Fibroblast of skin of scalp (primary cell): ENCODE results near the gene MRTFB. TPM values are rescaled to one million over a fixed set of nuclear protein-coding genes. Genes with fewer than 3 reads are reported as not detected.
"Not testable (repeated sequence)": the region's sequence is repeated elsewhere in the genome, so short reads cannot be mapped to it uniquely, and the experiment has no call there.

ENCODE experiments used
- DNase-seq: peaks from one replicate; pipeline ENCODE4 v3.0.0-alpha.2; 2013
- polyA plus RNA-seq, 2 experiments: library from polyadenylated mRNA; unstranded; fragments of 120-200 nt; gene quantifications; one replicate each; pipeline ENCODE4 v1.2.1, GENCODE V29; 2013; ENCODE audit not compliant: insufficient read length in 2 of 2

MRTFB gene, protein sequence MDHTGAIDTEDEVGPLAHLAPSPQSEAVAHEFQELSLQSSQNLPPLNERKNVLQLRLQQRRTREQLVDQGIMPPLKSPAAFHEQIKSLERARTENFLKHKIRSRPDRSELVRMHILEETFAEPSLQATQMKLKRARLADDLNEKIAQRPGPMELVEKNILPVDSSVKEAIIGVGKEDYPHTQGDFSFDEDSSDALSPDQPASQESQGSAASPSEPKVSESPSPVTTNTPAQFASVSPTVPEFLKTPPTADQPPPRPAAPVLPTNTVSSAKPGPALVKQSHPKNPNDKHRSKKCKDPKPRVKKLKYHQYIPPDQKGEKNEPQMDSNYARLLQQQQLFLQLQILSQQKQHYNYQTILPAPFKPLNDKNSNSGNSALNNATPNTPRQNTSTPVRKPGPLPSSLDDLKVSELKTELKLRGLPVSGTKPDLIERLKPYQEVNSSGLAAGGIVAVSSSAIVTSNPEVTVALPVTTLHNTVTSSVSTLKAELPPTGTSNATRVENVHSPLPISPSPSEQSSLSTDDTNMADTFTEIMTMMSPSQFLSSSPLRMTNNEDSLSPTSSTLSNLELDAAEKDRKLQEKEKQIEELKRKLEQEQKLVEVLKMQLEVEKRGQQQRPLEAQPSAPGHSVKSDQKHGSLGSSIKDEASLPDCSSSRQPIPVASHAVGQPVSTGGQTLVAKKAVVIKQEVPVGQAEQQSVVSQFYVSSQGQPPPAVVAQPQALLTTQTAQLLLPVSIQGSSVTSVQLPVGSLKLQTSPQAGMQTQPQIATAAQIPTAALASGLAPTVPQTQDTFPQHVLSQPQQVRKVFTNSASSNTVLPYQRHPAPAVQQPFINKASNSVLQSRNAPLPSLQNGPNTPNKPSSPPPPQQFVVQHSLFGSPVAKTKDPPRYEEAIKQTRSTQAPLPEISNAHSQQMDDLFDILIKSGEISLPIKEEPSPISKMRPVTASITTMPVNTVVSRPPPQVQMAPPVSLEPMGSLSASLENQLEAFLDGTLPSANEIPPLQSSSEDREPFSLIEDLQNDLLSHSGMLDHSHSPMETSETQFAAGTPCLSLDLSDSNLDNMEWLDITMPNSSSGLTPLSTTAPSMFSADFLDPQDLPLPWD
- polyA plus RNA-seq (2013, experiment 1 of 2; ENCODE audit: insufficient read length), result 8.4 TPM
- 9.5 TPM for polyA plus RNA-seq (2013, experiment 2 of 2; ENCODE audit: insufficient read length)

DNA sequence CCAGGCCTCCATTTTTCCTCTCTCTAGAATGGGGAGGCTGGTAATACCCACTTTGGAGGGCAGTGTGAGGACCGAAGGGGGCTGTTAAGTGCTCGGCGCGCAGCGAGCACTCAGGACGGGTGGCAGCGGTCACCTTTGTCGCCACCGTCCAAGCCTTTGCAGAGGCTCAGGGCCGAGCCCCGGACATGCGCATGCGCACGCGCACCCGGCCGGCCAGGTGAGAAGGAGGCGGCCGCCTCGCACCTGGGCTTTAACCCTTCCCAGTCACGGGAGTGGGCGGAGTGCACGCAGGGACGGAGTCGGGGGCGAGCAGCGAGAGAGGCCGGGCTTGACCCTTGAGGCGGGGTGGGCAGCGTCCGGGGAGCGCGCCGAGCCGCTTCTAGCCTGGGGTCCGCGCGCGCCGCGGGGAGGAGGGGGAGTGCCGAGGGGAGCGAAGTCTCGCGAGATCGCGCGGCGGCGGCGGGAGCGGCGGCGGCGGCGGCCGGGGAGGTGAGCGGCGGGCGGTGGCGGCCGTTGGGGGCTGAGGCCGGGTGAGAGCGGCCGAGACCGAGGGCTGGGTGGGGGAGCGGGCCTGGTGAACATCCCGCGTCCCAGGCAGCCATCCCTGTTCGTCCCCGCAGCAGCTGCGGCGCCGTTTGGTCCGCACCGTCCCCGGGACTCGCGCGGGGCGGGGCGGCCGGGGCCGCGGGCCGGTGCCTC lies at the start of gene MRTFB:
TSS of gene MRTFB (plus strand) at position 443 of the 699 bp plus-strand sequence. CDS start 69,288 bp downstream, outside the sequence.
- DNase-seq, result peak; percentile 74

DNA sequence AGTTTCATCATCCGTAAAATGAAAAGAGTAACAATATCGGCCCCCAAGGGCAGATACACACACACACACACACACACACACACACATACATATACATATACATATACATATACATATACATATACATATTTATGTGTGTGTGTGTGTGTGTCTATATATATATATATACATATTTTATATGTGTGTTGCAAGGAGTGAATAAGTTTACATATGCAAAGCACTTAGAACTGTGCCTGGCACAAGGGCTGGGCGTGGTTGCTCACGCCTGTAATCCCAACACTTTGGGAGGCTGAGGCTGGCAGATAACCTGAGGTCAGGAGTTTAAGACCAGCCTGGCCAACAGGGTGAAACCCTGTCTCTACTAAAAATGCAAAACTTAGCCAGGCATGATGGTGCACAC lies 47.6 kb upstream of the MRTFB start:
- DNase-seq, result not testable (repeated sequence)

DNA sequence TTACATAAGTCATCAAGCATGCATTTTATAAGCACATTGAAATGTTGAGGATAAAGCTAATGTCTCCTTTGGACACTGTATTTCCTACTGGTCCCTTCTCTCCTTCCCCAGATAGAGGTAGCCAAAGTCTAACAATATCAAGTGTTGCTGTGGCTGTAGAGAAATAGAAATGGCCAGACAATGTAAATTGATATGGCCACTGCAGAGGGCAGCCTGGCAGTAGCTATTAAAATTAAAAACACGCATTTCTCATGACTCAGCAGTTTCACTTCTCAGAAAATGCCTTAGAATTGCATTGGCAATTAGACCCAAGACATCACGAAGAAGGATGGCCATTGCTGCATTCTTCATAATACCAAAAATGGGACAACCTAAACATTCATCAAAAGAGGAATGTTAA lies 46.8 kb upstream of the MRTFB start:
- peak; percentile 28 for DNase-seq

DNA sequence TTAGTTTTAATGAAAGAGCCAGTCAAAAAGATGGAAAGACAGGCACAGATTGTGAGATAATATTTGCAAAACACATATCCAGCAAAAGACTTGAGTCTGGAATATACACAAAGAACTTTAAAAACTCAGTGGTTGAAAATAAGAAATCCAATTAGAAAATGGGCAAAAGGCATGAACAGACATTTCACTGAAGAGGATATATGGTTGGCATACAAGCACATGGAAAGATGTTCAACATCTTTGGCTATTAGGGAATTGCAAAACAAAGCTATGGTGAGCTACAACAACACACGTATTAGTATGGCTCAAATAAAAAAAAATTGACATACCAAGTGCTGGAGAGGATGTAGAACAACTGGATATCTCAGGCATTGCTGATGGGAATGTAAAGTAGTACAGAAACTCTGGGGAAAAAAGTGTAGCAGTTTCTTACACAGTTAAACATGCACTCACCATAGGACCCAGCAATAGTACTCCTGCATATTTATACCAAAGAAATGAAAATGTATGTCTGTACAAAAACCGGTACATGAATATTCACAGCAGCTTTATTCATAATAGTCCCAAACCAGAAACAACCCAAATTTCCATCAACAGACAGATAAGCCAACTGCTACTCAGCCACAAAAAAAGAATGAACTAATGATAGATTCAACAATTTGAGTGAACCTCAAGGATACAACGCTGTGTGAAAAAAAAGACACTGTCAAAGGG lies 44.4 kb upstream of the MRTFB start:
- DNase-seq, result no peak

DNA sequence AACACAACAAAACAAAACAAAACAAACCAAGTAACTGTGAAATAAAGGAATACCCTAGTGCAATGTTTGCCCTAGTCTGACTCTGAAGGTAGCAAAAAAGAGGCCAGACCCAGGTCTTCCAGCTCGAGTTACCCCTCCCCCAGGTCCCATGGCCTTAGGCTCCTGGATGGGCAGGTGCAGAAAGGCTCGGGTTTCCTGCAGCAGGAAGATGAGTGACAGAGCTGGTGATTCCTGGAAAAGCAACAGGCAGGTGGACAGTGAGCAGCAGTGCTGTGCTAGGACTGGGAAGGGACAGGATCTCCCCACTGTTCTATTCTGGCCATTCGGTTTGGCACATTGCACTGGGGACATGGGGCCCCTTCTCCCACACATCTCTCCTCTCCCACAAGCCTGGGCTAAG lies 42.9 kb upstream of the MRTFB start:
- no peak for DNase-seq

DNA sequence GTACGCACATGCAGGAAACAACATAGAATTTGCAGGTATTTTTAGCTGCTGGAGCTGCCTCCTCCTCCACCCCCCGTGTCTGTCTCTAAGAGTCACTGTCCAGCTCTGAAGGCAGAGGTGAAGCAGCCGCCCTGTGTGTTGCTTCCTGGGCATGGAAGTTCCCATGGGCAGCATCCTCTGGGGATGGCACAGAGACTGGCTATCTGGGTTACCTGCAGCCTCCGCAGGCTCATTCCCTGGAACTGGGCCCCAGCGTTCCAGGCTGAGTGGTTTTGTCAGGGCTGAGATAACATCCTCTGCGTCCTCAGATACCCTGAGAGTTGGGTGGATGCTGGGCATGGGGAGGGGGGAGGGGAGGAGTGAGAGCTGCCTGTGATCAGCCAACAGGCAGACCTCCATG lies 41.5 kb upstream of the MRTFB start:
- no peak for DNase-seq

DNA sequence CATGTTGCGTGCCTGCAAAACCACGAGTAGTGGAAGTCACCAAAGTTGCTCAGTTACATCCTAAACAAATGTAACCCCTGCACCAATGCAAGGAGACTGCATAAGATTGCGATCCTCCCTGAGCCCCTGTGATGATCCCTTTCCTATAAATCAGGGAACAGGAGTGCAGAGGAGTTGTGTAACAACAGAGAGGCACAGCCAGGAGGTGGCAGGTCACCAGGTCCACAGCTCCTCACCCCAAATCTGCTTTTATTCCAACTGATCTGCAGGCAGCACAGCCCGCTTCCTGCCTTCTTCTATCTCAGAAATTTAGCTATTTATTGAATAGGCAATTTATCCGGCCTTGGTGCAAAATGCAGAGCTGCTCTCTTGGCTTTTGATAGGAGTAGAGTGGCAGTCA lies 36.0 kb upstream of the MRTFB start:
- DNase-seq, result no peak

DNA sequence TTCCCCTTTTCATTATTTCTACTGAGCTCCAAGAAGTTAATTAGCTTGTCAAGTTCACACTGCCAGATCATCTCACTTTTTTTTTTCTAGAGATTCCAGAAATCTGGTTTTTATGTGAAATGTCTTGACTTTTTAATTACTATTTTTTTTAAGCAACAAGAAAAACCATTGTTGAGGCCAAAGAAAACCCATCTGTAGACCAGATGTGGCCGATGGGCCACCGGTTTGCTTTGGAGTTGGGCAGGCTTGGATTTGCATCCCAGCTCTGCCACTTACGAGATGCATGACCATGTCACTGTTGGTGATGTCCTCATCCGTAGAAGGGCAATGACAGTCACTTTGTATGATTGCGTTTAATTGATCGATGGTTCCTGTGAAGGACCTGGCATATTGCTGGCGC lies 34.2 kb upstream of the MRTFB start:
- DNase-seq, result no peak

DNA sequence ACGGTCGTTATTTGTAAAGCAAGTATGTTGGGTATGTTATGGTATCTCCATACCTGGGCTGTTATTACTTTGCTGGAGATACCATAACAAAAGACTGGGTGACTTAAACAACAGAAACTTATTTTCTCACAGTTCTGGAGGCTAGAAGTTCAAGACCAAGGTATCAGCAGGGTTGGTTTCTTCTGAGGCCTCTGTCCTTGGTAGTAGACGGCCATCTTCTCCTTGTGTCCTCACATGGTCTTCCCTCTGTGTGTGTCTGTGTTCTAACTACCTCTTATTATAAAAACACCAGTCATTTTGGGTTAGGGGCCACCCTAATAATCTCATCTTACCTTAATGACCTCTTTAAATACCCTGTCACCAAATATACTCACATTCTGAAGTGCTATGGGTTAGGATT lies 33.2 kb upstream of the MRTFB start:
- DNase-seq, result no peak

DNA sequence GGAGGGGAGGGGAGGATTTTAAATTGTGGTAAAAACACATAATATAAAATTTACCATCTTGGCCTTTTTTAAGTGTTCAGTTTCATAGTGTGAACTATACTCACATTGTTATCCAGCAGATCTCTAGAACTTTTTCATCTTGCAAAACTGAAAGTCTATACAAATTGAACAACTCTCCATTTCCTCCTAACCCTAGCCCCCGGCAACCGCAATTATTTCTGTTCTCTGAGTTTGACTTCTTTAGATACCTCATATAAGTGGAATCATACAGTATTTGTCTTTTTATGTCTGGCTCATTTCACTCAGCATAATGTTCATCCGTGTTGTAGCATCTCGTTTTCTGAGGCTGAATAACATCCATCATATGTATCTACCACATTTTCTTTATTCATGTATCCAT lies 30.0 kb upstream of the MRTFB start:
- DNase-seq, result no peak

DNA sequence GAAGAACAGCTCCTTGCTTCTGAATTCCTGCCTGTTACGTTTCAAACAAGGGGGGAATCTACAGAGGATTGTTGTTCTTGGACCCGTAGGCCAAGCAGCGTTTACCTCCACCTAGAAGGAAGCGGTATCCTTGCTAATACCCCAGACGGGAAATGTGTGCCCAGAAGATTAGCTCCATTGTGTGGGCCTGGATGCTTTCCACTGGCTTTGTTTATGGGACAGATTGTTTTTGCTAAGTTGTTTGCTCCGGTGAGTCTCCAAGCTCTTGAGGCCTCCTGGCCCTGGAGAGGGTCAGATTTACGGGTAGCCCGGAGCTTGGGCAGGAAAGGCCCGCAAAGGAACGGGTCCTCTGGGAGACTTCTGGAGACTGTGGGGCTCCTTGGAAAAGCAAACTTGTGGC lies 28.4 kb upstream of the MRTFB start:
- no peak for DNase-seq

DNA sequence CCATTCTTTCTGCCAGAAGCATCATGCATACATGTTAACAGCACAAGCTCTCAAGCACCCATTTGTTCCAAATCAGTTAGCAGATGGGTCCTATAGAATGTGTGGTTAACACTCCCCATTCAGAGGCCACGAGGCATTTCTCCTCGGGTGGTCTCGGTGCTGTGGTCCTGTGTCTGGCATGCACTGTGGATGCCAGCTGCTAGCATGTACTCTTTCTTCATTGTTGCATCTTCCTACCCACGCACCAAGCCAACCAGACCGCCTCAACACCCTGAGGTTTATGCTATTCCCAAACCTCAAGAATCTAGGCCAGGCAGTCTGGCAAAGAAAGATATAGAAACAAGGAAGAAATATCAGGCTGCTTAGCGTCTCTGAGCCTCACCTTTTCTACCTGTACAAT lies 27.8 kb upstream of the MRTFB start:
- DNase-seq, result peak; percentile 19

DNA sequence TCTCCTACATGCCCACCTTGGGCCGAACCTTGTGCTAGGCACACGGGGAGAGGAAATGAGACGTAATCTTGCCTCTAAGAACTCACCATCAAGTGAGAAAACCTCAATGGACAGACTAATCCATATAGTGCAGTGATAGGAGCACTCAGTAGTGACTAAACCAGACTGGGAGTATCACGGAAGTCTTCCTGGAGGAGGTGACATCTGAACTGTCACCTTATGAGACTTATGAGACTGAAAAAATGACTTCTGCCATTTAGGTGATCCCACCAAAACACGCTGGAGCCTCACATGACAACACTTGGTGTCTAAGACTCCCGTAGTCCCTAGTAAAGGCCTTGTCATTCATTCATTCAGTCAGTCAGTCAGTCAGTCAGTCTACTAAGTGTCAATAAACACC lies 27.3 kb upstream of the MRTFB start:
- DNase-seq, result no peak

DNA sequence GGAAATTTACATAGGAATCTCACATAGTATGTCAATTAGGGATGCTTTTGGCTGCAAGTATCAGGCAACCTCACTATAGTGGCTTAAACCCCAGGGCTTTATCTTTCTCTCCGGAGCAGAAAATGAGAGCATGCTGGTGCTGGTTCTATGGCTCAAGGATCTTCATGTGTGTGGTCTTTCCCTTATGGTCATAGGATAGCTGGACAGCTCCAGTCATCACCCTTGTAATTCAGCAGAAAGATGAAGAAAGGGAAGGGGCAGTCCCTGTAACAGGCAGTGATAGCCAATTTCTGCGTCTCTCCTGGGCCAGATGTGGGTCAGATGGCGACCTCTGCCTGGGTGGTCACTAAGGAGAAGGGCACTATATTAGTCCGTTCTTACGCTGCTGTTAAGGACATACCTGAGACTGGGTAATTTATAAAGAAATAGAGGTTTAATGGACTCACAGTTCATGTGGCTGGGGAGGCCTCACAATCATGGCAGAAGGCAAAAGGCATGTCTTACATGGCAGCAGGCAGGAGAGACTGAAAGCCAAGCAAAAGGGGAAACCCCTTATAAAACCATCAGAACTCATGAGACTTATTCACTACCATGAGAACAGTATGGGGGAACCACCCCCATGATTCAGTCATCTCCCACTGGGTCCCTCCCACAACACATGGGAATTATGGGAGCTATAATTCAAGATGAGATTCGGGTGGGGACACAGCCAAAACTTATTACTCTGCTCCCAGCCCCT lies 23.8 kb upstream of the MRTFB start:
- DNase-seq, result not testable (repeated sequence)

DNA sequence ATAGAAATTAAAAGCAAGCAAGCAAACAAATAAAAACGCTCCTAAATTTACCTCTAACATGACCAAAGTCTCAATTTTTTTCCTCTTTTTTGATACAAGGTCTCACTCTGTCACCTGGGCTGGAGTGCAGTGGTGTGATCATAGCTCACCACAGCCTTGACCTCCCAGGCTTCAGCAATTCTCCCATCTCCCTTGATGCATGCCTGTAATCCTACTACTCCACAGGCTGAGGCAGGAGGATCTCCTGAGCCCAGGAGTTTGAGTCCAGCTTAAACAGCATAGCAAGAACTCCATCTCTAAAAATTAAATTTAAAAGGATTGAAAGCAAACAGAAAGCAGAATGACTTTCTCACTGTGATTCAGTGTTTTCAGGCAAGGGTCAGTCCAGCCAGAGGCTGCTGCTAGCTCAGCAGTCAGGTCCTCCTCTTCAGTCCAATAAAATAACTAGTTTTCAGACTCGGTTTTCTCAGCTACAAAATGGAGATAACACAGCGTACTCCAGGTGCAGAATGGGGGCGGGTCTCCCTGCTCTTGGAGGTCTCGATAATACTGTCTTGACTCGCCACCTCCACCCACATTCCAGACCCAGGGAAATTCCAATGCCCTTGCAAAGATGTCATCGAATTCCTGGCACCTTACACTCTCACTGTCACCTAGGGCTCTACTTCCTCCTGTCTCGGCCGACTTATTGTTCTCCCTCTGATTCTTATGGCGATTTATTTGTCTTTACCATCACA lies 20.7 kb upstream of the MRTFB start:
- no peak for DNase-seq

DNA sequence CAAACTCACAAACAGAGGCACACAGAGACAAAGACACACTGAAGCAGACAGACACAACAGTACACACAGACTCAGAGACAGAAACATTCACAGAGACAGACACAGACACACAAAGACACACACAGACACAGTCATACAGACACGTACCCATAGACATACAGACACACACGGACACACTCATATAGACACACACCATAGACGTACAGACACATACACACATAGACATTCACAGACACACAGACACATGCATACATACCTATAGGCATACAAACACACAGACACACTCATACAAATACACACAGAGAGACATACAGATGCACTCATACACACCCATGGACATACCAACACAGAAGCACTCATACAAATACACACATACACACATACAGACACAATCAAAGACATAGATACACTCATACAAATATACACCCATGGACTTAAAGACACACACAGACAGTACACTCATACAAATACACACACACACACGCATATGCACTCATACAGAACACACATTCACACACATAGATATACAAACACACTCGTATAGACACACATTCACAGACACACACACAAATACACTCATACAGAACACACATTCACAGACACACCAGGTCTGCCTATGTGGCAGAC lies 19.9 kb upstream of the MRTFB start:
- no peak for DNase-seq

DNA sequence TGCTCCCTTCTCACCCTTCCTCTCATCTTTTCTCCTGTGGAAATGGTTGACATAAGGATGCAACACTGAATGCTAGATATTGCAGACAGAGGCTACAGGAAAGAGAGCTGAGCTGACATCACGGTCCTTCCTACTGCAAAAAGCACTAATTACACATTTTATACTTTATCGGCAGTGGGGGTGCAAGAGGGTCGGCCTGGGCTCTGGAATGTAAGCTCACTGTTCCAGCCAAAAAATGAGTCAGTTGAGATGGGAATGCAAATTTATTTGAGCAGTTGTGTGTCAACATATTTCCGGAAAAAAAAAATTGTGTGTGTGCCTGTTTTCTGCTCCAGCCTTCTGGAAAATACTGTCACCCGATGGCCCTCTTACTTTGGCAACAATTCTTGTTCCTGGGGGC lies 14.1 kb upstream of the MRTFB start:
- DNase-seq, result peak; percentile 48

DNA sequence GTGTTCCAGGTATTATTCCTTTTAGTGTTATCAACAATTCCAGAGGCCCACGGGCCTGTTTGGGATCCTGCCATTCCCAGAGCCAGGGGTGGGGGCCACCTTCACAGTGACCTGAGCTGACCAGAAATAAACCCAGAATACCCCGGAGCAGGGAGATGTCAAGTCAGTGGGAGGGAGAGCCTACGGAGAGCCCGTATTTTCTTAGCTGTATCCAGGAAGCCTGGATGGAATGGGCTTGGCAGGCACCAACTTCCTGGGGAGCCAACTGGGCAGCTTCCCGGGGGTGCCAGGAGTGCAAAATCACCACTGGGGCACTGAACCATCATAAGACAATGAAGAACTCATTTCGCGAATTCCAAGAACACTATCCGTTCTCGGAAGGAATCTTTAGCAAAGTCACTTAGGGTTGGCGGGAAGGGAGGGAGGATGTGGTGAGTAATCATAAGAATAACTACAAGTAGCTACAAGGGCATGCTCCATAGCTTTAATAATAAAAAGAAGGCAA lies 13.2 kb upstream of the MRTFB start:
- peak; percentile 34 for DNase-seq

DNA sequence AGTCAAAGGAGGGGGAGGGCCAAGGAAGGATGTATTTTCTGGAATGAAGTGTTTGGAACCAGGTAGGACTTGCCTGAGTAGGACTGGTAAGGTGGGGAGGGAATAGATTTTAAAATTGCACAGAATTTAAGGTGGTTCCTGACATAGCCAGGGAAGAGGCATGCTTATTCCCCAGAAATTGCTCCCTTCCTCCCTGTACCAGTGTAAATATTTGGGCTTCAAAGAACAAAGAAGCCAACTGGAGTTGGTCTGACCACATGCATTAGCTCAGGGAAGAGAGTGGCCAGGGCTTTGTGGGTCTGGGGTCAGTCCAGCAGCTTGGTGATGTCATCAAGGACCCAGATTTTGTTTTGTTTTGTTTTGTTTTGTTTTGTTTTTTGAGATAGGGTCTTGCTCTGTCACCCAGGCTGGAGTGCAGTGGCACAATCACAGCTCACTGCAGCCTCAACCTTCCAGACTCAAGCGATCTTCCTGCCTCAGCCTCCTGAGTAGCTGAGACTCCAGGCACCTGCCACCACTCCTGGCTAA lies 9.3 kb upstream of the MRTFB start:
- no peak for DNase-seq
